Right cardiac atrium (tissue), 5 donors: ENCODE data around the gene RHBDL2. TPM values are rescaled to one million over a fixed set of nuclear protein-coding genes. Genes with fewer than 3 reads are reported as not detected.
"Not testable (repeated sequence)": the region's sequence is repeated elsewhere in the genome, so short reads cannot be mapped to it uniquely, and the experiment has no call there.

Source experiments
- ATAC-seq, 2 donors: fragments of 200-7000 bp; cut with Tn5 transposase; one replicate each; pipeline versions ENCODE4 v1.8.0 to v1.9.1; 2020; ENCODE audit warnings: moderate library complexity in 2 of 2, mild to moderate bottlenecking in 1 of 2
- DNase-seq, 3 donors: peaks; one replicate each; pipeline ENCODE4 v3.0.0-alpha.2; 2020
- H3K27ac ChIP-seq: one replicate; pipeline ENCODE4 v1.5.1; 2013; ENCODE audit warnings: mild to moderate bottlenecking, low read length, control low read depth, moderate library complexity
- H3K27me3 ChIP-seq: one replicate; pipeline ENCODE4 v1.6.1; 2013; ENCODE audit not compliant: control insufficient read depth, insufficient read depth
- H3K4me1 ChIP-seq: one replicate; pipeline ENCODE4 v1.6.1; 2013; ENCODE audit warnings: low read length; ENCODE audit not compliant: control insufficient read depth, insufficient read depth
- H3K4me3 ChIP-seq: one replicate; pipeline ENCODE4 v1.5.1; 2013; ENCODE audit warnings: low read length, control low read depth
- H3K9me3 ChIP-seq: one replicate; pipeline ENCODE4 v1.6.1; 2013; ENCODE audit warnings: low read length; ENCODE audit not compliant: control insufficient read depth
- WGBS: extraction: QIAGEN DNeasy Blood & Tissue Kit; methylation state at CpG from one replicate; pipeline ENCODE4 v1.1.7; 2013; 5-methylcytosine and 5-hydroxymethylcytosine counted together
- intact Hi-C, 4 donors: fragments of 100-400 bp; cut with DNase I; formaldehyde crosslinking; loops; one replicate each; pipeline versions ENCODE4 v1.11.0 to v1.14.0; 2022 to 2023
- polyA plus RNA-seq: library from polyadenylated mRNA; stranded (reverse); fragments of 200-250 nt; gene quantifications from one replicate; pipeline ENCODE4 v1.2.3, GENCODE V29; 2013
- total RNA-seq, 4 donors: library from RNA; stranded (reverse); fragmentation: NEBNext Ultra II Directional; extraction: Animal tissue kit (Norgen Biotek cat#: 25700); gene quantifications; one replicate each; pipeline ENCODE4 v1.2.1, GENCODE V29; 2021
- donor health status: healthy with polysubstance abuse.
- donor health status: DM: no; HTN: yes; CAD: no.
- donor health status: DM: no; HTN: no; CAD: no.
- donor health status: DM: no; HTN: yes; CAD: no; lungs with severe emphysema.
- donor health status: DM: yes; HTN: yes; CAD: no.

Gene RHBDL2
- total and polyA plus RNA-seq, 5 donors: 0.23 to 0.39 (median 0.26) TPM; not detected in 1

- H3K27ac ChIP-seq: no peak overlapping the region
- ATAC-seq: no peak
Observed at GRCh38 chr1:38929476-38929875, 12.2 kb downstream of the RHBDL2 start.

GRCh38 chr1:38929054-38929453, 12.6 kb downstream of the RHBDL2 start:
- H3K4me3 ChIP-seq: no peak overlapping the region
- H3K4me1 ChIP-seq: no peaks in the 10 kb centered on the region
- ATAC-seq (no peak), DNase-seq (no peak)
- 63% methylated on average over 8 of the region's 8 CpGs for WGBS
- H3K9me3 ChIP-seq: no peaks in the 10 kb centered on the region
- no peaks in the 10 kb centered on the region for H3K27me3 ChIP-seq
- intact Hi-C loops: no loop called here
- H3K27ac ChIP-seq: no peak overlapping the region

More at GRCh38 chr1:38929476-38929875, 12.2 kb downstream of the RHBDL2 start:
- H3K4me1 ChIP-seq: no peaks in the 10 kb centered on the region
- intact Hi-C loops: no loop called here
- H3K9me3 ChIP-seq: no peaks in the 10 kb centered on the region
- H3K4me3 ChIP-seq: no peak overlapping the region
- WGBS: 74% methylated on average over 6 of the region's 6 CpGs
- no peaks in the 10 kb centered on the region for H3K27me3 ChIP-seq
- DNase-seq: no peak

GRCh38 chr1:38926091-38926490, 15.5 kb downstream of the RHBDL2 start:
- DNase-seq: no peak
- Histone ChIP-seq H3K27ac (no peak overlapping the region), H3K9me3 (no peaks in the 10 kb centered on the region), H3K27me3 (no peaks in the 10 kb centered on the region), H3K4me3 (no peak overlapping the region), H3K4me1 (no peaks in the 10 kb centered on the region)
- ATAC-seq: no peak
- 86% methylated on average over 3 of the region's 3 CpGs for WGBS
- intact Hi-C loops: no loop called here

GRCh38 chr1:38925391-38925790, 16.2 kb downstream of the RHBDL2 start:
- WGBS: 92% methylated on average over 2 of the region's 2 CpGs
- Histone ChIP-seq H3K4me3 (no peak overlapping the region), H3K4me1 (no peaks in the 10 kb centered on the region), H3K27me3 (no peaks in the 10 kb centered on the region), H3K27ac (no peak overlapping the region), H3K9me3 (no peaks in the 10 kb centered on the region)
- ATAC-seq (no peak), DNase-seq (no peak)
- intact Hi-C loops: no loop called here

DNA sequence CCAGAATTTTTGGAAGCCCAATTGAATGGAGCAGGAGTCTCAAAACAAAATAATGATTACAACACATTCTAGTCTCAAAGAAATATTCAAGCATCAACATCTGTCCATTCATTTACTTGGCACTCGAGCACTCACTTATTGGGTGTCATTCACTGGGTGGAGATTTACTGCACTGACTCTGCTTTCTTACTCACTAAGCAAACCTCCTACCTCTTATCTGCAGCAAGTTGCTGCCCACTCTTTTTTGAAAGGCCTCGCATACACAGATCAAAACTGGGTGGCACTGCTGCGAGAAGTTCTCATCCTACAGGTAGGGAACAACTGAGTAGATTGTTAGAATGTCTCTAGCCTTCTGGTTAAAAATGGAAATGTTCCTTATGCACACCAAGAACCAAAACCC, 18.0 kb downstream of the RHBDL2 start:
- intact Hi-C loops: no loop called here
- Histone ChIP-seq H3K27ac (no peak overlapping the region), H3K27me3 (no peaks in the 10 kb centered on the region), H3K4me3 (no peak overlapping the region), H3K9me3 (no peaks in the 10 kb centered on the region), H3K4me1 (no peaks in the 10 kb centered on the region)
- ATAC-seq: no peak
- WGBS: 87% methylated on average over 3 of the region's 3 CpGs
- no peak for DNase-seq

- ATAC-seq (peak in 1 of 2 donors; percentile 39), DNase-seq (no peak)
- Histone ChIP-seq H3K27ac (no peak overlapping the region), H3K27me3 (no peaks in the 10 kb centered on the region), H3K4me3 (no peak overlapping the region), H3K9me3 (no peaks in the 10 kb centered on the region), H3K4me1 (no peaks in the 10 kb centered on the region)
- 55% methylated on average over 3 of the region's 3 CpGs for WGBS
- intact Hi-C loops: no loop called here
Observed at GRCh38 chr1:38919130-38919529, 22.5 kb downstream of the RHBDL2 start.

DNA sequence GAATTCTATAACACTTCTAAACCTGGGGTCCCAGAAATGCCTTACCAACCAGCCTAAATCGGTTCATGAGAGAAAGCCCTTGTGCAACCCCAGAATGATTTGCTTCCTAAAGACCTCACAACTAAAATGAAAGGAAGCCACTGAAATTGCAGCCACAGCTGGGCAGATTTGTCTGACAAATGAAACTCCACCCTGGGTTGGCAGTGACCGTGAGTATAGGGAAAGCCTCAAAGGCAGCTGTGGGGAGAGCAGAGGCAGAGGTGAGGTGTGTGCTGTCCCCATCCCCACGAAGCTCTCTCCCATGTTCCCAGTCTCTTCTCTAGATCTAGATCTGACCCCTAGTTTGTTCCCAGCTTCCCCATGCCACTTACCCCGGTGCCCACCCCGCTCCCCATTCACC, 23.1 kb downstream of the RHBDL2 start:
- DNase-seq: no peak
- no peak for ATAC-seq
- Histone ChIP-seq H3K27ac (no peak overlapping the region), H3K9me3 (no peaks in the 10 kb centered on the region), H3K27me3 (no peaks in the 10 kb centered on the region), H3K4me1 (no peaks in the 10 kb centered on the region), H3K4me3 (no peak overlapping the region)
- intact Hi-C loops: no loop called here
- 82% methylated on average over 5 of the region's 5 CpGs for WGBS

DNA sequence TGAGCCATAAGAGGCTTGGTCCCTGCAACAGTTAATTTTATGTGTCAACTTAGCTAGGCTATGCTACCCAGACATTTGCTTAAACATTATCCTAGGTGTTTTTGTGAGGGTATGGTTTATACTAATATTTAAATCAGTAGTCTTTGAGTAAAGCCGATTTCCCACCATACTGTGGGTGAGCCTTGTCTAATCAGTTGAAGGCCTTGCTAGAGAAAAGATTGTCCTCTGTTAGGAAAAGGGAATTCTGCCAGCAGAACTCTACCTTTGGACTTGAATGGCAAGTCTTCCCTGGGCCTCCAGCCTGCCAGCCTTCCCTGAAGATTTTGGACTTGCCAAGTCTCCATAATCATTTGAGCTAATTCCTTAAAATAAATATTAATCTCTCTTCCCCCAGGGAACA, 23.9 kb downstream of the RHBDL2 start:
- DNase-seq: no peak
- 87% methylated on average over 1 of the region's 1 CpG for WGBS
- intact Hi-C loops: no loop called here
- Histone ChIP-seq H3K9me3 (no peaks in the 10 kb centered on the region), H3K27me3 (no peaks in the 10 kb centered on the region), H3K4me3 (no peak overlapping the region), H3K4me1 (no peaks in the 10 kb centered on the region), H3K27ac (no peak overlapping the region)
- no peak for ATAC-seq

GRCh38 chr1:38917337-38917736, 24.3 kb downstream of the RHBDL2 start:
- H3K27me3 ChIP-seq: no peaks in the 10 kb centered on the region
- H3K9me3 ChIP-seq: no peaks in the 10 kb centered on the region
- no peak overlapping the region for H3K27ac ChIP-seq
- no peaks in the 10 kb centered on the region for H3K4me1 ChIP-seq
- intact Hi-C loops: no loop called here
- no peak overlapping the region for H3K4me3 ChIP-seq
- 86% methylated on average over 3 of the region's 3 CpGs for WGBS
- no peak for DNase-seq
- no peak for ATAC-seq

DNA sequence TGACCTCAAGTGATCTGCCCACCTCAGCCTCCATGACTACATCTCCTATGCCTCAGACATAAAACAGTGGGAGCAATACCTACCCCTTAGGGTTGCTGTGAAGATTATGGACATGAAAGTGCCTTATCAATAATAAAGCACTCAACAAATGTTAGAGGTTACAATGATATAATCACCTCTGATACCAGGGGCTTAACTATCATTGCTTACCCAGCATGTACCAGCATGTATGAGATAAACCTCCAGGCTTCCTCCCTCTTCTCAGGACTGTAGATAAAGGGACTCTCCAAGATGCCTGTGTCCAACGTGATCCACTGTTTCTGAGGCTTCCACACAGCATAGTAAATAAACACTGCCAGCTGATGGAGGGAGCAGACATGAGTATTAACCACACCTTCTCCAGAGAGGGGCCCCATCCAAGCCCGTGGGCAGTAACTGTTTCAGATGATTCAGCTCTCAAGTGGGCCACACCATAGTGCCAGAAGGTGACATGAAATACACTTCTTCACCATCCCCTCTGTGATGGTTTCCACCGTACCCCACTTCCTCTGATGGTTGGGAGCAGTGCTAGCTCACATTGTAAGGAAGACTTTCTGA, 26.2 kb downstream of the RHBDL2 start:
- Histone ChIP-seq H3K9me3 (no peaks in the 10 kb centered on the region), H3K27me3 (no peaks in the 10 kb centered on the region), H3K4me1 (no peaks in the 10 kb centered on the region), H3K27ac (no peak overlapping the region), H3K4me3 (no peak overlapping the region)
- whole genome bisulfite sequencing: 42% methylated on average over 3 of the region's 3 CpGs
- no peak for DNase-seq
- intact Hi-C loops: no loop called here
- ATAC-seq: no peak

- WGBS: 96% methylated on average over 8 of the region's 8 CpGs
- DNase-seq, H3K27ac ChIP-seq, H3K9me3 ChIP-seq, H3K27me3 ChIP-seq, H3K4me1 ChIP-seq, H3K4me3 ChIP-seq, ATAC-seq, intact Hi-C loops: not testable (repeated sequence)
Observed at GRCh38 chr1:38914908-38915307, 26.7 kb downstream of the RHBDL2 start.

GRCh38 chr1:38908821-38909220, 32.8 kb downstream of the RHBDL2 start:
- DNase-seq (no peak), ATAC-seq (no peak)
- Histone ChIP-seq H3K4me1 (no peaks in the 10 kb centered on the region), H3K27ac (no peak overlapping the region), H3K9me3 (no peaks in the 10 kb centered on the region), H3K4me3 (no peak overlapping the region), H3K27me3 (no peaks in the 10 kb centered on the region)
- intact Hi-C loops: no loop called here
- WGBS: 78% methylated on average over 13 of the region's 13 CpGs
